Measurements from ENCODE around the gene MROH7.

Gene MROH7

GRCh38 chr1:54663725-54664124 lies 22.1 kb downstream of the MROH7 start:
- no peak overlapping the region for H3K4me3 ChIP-seq (ENCODE audit: low read length, poor library complexity, severe bottlenecking)
- no peaks in the 10 kb centered on the region for H3K79me2 ChIP-seq (ENCODE audit: insufficient read depth, low read length)
- TF ChIP-seq EZH2phosphoT487 (IDR thresholded peaks at IDR 0.05; ENCODE audit: borderline replicate concordance), result no peak
- TF ChIP-seq CTCF (conservative IDR thresholded peaks at IDR 0.05; ENCODE audit: low read length), result peak; percentile 14; the same call in 1 of the 2 replicates
- H3K4me1 ChIP-seq (ENCODE audit: insufficient read depth, low read length, poor library complexity, severe bottlenecking), result no peaks in the 10 kb centered on the region
- no peaks in the 10 kb centered on the region for H4K20me1 ChIP-seq (ENCODE audit: insufficient read depth, low read length, poor library complexity, severe bottlenecking)
- H3K9me3 ChIP-seq (ENCODE audit: insufficient read depth, low read depth, low read length), result no peaks in the 10 kb centered on the region
- no peaks in the 10 kb centered on the region for H3F3A ChIP-seq (ENCODE audit: low read depth)
- H3K27me3 ChIP-seq (ENCODE audit: insufficient read depth, low read length, poor library complexity, severe bottlenecking), result no peaks in the 10 kb centered on the region
- H3K36me3 ChIP-seq (ENCODE audit: insufficient read depth, low read length), result no peaks in the 10 kb centered on the region
- no peak overlapping the region for H2AFZ ChIP-seq (ENCODE audit: low read length)
- H3K9me2 ChIP-seq (replicated peaks; ENCODE audit: low read depth, low read length), result no peaks in the 10 kb centered on the region
- H3K9ac ChIP-seq (ENCODE audit: low read depth, low read length, poor library complexity, severe bottlenecking), result no peak overlapping the region
- no peak overlapping the region for H3K4me2 ChIP-seq (ENCODE audit: low read depth, low read length, poor library complexity, severe bottlenecking)

GRCh38 chr1:54664364-54664763 lies 22.8 kb downstream of the MROH7 start:
- Histone ChIP-seq H3K27me3 (ENCODE audit: insufficient read depth, low read length, poor library complexity, severe bottlenecking) (no peaks in the 10 kb centered on the region), H3K9me3 (ENCODE audit: insufficient read depth, low read depth, low read length) (no peaks in the 10 kb centered on the region), H3K4me3 (ENCODE audit: low read length, poor library complexity, severe bottlenecking) (no peak overlapping the region), H3F3A (ENCODE audit: low read depth) (no peaks in the 10 kb centered on the region), H3K9me2 (replicated peaks; ENCODE audit: low read depth, low read length) (no peaks in the 10 kb centered on the region), H3K36me3 (ENCODE audit: insufficient read depth, low read length) (no peaks in the 10 kb centered on the region), H3K9ac (ENCODE audit: low read depth, low read length, poor library complexity, severe bottlenecking) (no peak overlapping the region), H3K4me2 (ENCODE audit: low read depth, low read length, poor library complexity, severe bottlenecking) (no peak overlapping the region), H3K4me1 (ENCODE audit: insufficient read depth, low read length, poor library complexity, severe bottlenecking) (no peaks in the 10 kb centered on the region), H3K79me2 (ENCODE audit: insufficient read depth, low read length) (no peaks in the 10 kb centered on the region), H2AFZ (ENCODE audit: low read length) (no peak overlapping the region), H4K20me1 (ENCODE audit: insufficient read depth, low read length, poor library complexity, severe bottlenecking) (no peaks in the 10 kb centered on the region)
- TF ChIP-seq EZH2phosphoT487 (IDR thresholded peaks at IDR 0.05; ENCODE audit: borderline replicate concordance) (no peak), CTCF (conservative IDR thresholded peaks at IDR 0.05; ENCODE audit: low read length) (no peak)

DNA sequence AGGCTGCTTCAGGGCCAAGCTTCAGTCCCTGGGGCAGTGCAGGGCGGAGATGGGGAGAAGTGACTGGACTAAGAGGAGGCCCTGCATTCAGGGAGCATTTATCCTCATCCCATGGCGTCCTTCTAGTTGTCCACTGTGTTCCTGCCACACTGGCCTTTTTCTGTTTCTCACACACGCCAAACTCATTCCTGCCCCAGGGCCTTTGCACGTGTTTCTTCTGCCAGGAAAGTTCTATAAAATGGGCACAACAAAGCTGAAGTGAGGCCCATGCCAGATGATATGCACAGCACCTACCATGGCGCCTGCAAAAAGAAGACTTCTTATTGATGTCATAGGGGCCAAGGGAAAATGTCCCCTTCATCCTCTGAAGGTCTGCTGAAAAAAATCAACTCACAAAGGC lies 24.3 kb downstream of the MROH7 start:
- Histone ChIP-seq H3K27me3 (ENCODE audit: insufficient read depth, low read length, poor library complexity, severe bottlenecking) (no peaks in the 10 kb centered on the region), H3K9me3 (ENCODE audit: insufficient read depth, low read depth, low read length) (no peaks in the 10 kb centered on the region), H3K36me3 (ENCODE audit: insufficient read depth, low read length) (no peaks in the 10 kb centered on the region), H2AFZ (ENCODE audit: low read length) (no peak overlapping the region), H4K20me1 (ENCODE audit: insufficient read depth, low read length, poor library complexity, severe bottlenecking) (no peaks in the 10 kb centered on the region), H3K79me2 (ENCODE audit: insufficient read depth, low read length) (no peaks in the 10 kb centered on the region), H3K9ac (ENCODE audit: low read depth, low read length, poor library complexity, severe bottlenecking) (no peak overlapping the region), H3F3A (ENCODE audit: low read depth) (no peaks in the 10 kb centered on the region), H3K4me3 (ENCODE audit: low read length, poor library complexity, severe bottlenecking) (no peak overlapping the region), H3K9me2 (replicated peaks; ENCODE audit: low read depth, low read length) (no peaks in the 10 kb centered on the region), H3K4me2 (ENCODE audit: low read depth, low read length, poor library complexity, severe bottlenecking) (no peak overlapping the region), H3K4me1 (ENCODE audit: insufficient read depth, low read length, poor library complexity, severe bottlenecking) (no peaks in the 10 kb centered on the region)
- TF ChIP-seq CTCF (conservative IDR thresholded peaks at IDR 0.05; ENCODE audit: low read length), result no peak
- no peak for TF ChIP-seq EZH2phosphoT487 (IDR thresholded peaks at IDR 0.05; ENCODE audit: borderline replicate concordance)
